Tibial artery (tissue), 4 donors: ENCODE data around the gene TSNAX.

ENCODE experiments used
- DNase-seq, 2 donors: peaks; one replicate each; pipeline ENCODE4 v3.0.0-alpha.2; 2019
- H3K27ac ChIP-seq, 2 donors: fragments of 200-600 bp; sonication (generic) in 1 of 2; 1 replicate in 1 of 2; 2 replicates in 1 of 2; pipeline ENCODE4 v1.5.1; 2018 to 2019; ENCODE audit warnings: mild to moderate bottlenecking in 1 of 2
- H3K27me3 ChIP-seq, 2 donors: fragments of 200-600 bp; sonication (generic) in 1 of 2; one replicate each; pipeline versions ENCODE4 v1.5.1 to v1.6.0; 2016 to 2019
- H3K36me3 ChIP-seq, 3 donors: fragments of 200-600 bp; sonication (generic) in 2 of 3; one replicate each; pipeline ENCODE4 v1.5.1; 2016 to 2019; ENCODE audit warnings: mild to moderate bottlenecking in 2 of 3
- H3K4me1 ChIP-seq, 4 donors: fragments of 200-600 bp; sonication (generic) in 2 of 4; 1 replicate in 3 of 4; 2 replicates in 1 of 4; pipeline ENCODE4 v1.5.1; 2016 to 2019
- H3K4me3 ChIP-seq, 2 donors: fragments of 200-600 bp; sonication (generic) in 1 of 2; 1 replicate in 1 of 2; 2 replicates in 1 of 2; pipeline ENCODE4 v1.5.1; 2018 to 2019; ENCODE audit warnings: mild to moderate bottlenecking in 2 of 2
- H3K9me3 ChIP-seq, 3 donors: fragments of 200-600 bp; sonication (generic) in 1 of 3; one replicate each; pipeline ENCODE4 v1.5.1; 2016 to 2019
- CTCF ChIP-seq, 2 experiments: fragments of 200-600 bp in 1 of 2; fragments of 450-650 bp in 1 of 2; IDR thresholded peaks; one replicate each; pipeline ENCODE4 v1.5.1; 2017 to 2019; ENCODE audit warnings: antibody characterized with exemption in 2 of 2, mild to moderate bottlenecking in 1 of 2, moderate library complexity in 1 of 2
- intact Hi-C: fragments of 100-400 bp; cut with DNase I; formaldehyde crosslinking; loops from one replicate; pipeline ENCODE4 v1.15.0; 2023; ENCODE audit warnings: low total_unique reads

TSNAX gene

GRCh38 chr1:231611111-231611510 lies 82.6 kb downstream of the TSNAX start:
- H3K4me3 ChIP-seq = no peak overlapping the region
- intact Hi-C loops = no loop called here
- no peaks in the 10 kb centered on the region for H3K27me3 ChIP-seq
- H3K36me3 ChIP-seq = no peaks in the 10 kb centered on the region
- H3K27ac ChIP-seq = no peak overlapping the region
- no peaks in the 10 kb centered on the region for H3K4me1 ChIP-seq
- H3K9me3 ChIP-seq = no peaks in the 10 kb centered on the region
- TF ChIP-seq CTCF (IDR thresholded peaks at IDR 0.05) = no peak
- DNase-seq = no peak

GRCh38 chr1:231611851-231612250 lies 83.4 kb downstream of the TSNAX start:
- intact Hi-C loops = no loop called here
- no peak overlapping the region for H3K4me3 ChIP-seq
- no peaks in the 10 kb centered on the region for H3K4me1 ChIP-seq
- no peak for TF ChIP-seq CTCF (IDR thresholded peaks at IDR 0.05)
- H3K9me3 ChIP-seq = no peaks in the 10 kb centered on the region
- no peak for DNase-seq
- H3K27ac ChIP-seq = no peak overlapping the region
- no peaks in the 10 kb centered on the region for H3K27me3 ChIP-seq
- H3K36me3 ChIP-seq = no peaks in the 10 kb centered on the region

GRCh38 chr1:231612393-231613089 lies 84.1 kb downstream of the TSNAX start:
- TF ChIP-seq CTCF (IDR thresholded peaks at IDR 0.05) = no peak
- H3K27ac ChIP-seq = no peak overlapping the region
- H3K4me1 ChIP-seq = no peaks in the 10 kb centered on the region
- no peak for DNase-seq
- no peaks in the 10 kb centered on the region for H3K27me3 ChIP-seq
- H3K36me3 ChIP-seq = no peaks in the 10 kb centered on the region
- no peaks in the 10 kb centered on the region for H3K9me3 ChIP-seq
- intact Hi-C loops = no loop called here
- H3K4me3 ChIP-seq = no peak overlapping the region

GRCh38 chr1:231613419-231614349 lies 85.2 kb downstream of the TSNAX start:
- Histone ChIP-seq H3K4me3 (no peak overlapping the region), H3K9me3 (no peaks in the 10 kb centered on the region), H3K27ac (no peak overlapping the region), H3K4me1 (no peaks in the 10 kb centered on the region), H3K36me3 (no peaks in the 10 kb centered on the region), H3K27me3 (no peaks in the 10 kb centered on the region)
- TF ChIP-seq CTCF (IDR thresholded peaks at IDR 0.05) = no peak
- intact Hi-C loops = no loop called here
- DNase-seq = no peak
